Activated naive CD8-positive, alpha-beta T cell treated with anti-CD3 and anti-CD28 coated beads, Interleukin-2, amount 50 U/mL, for 24 hours (primary cell): ENCODE data around the gene FOXR1.
"Not testable (repeated sequence)": the region's sequence is repeated elsewhere in the genome, so short reads cannot be mapped to it uniquely, and the experiment has no call there.

Experiments
- ATAC-seq: fragments of 150-1000 bp; cut with Tn5 transposase; one replicate; pipeline ENCODE4 v1.10.0; 2021
- DNase-seq: peaks from one replicate; pipeline ENCODE4 v3.0.0; 2021
- H3K27ac Mint-ChIP-seq: one replicate; pipeline ENCODE4 v1.8.0; 2021; ENCODE audit warnings: mild to moderate bottlenecking, mixed read lengths
- H3K27me3 Mint-ChIP-seq: one replicate; pipeline ENCODE4 v1.8.0; 2021; ENCODE audit warnings: mixed read lengths
- H3K36me3 Mint-ChIP-seq: one replicate; pipeline ENCODE4 v1.8.0; 2021; ENCODE audit warnings: low read depth, mixed read lengths
- H3K4me1 Mint-ChIP-seq: one replicate; pipeline ENCODE4 v1.8.0; 2021; ENCODE audit warnings: mixed read lengths
- H3K4me3 Mint-ChIP-seq: one replicate; pipeline ENCODE4 v1.8.0; 2021; ENCODE audit warnings: mild to moderate bottlenecking, moderate library complexity, mixed read lengths
- H3K9me3 Mint-ChIP-seq: one replicate; pipeline ENCODE4 v1.8.0; 2021; ENCODE audit warnings: mixed read lengths

Gene FOXR1

DNA sequence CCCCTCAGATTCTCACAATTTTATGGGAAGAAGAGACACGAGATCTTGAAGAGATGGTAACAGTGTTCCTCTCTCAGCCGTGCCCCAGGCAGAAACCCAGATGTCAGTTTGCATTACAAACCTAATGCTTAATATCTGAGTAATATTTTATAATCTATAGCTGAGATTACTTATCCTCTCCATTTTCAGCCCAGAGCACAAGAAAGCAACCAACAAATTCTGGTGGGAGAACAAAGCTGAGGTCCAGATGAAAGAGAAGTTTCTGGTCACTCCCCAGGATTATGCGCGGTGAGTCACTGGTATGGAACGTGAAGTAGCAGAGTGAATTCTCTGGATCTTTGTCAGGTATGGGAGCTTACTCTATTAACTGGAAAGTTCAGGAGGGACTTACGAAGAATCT lies 27.3 kb downstream of the FOXR1 start:
- Mint-ChIP-seq H3K4me3 (peak overlapping the region; percentile 100), H3K27ac (peak overlapping the region; percentile 99), H3K36me3 (peaks cover 53% of the 10 kb centered on the region), H3K4me1 (peaks cover 36% of the 10 kb centered on the region), H3K9me3 (no peaks in the 10 kb centered on the region), H3K27me3 (no peaks in the 10 kb centered on the region)
- DNase-seq = no peak
- no peak for ATAC-seq

DNA sequence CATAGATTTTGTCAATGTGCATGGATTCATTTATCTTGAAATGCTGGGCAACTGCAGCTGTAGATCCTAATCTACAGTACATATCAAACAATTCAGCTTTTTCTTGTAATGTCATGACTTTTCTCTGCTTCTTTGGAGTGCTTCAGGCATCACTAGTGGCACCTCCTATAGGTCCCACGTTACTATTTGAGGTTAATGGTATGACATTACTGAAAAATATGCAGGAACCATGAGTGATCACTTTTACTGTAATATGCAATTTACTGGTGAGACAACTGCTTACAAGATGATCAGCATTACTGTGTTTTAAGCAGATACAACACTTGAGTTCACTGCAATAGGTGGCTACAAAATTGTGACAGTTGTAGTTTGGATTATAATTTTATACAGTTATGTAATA lies 29.3 kb downstream of the FOXR1 start:
- no peak overlapping the region for H3K4me3 Mint-ChIP-seq
- no peak for ATAC-seq
- H3K27me3 Mint-ChIP-seq = no peaks in the 10 kb centered on the region
- no peaks in the 10 kb centered on the region for H3K9me3 Mint-ChIP-seq
- H3K4me1 Mint-ChIP-seq = peaks cover 37% of the 10 kb centered on the region
- H3K36me3 Mint-ChIP-seq = peaks cover 57% of the 10 kb centered on the region
- no peak overlapping the region for H3K27ac Mint-ChIP-seq
- no peak for DNase-seq

DNA sequence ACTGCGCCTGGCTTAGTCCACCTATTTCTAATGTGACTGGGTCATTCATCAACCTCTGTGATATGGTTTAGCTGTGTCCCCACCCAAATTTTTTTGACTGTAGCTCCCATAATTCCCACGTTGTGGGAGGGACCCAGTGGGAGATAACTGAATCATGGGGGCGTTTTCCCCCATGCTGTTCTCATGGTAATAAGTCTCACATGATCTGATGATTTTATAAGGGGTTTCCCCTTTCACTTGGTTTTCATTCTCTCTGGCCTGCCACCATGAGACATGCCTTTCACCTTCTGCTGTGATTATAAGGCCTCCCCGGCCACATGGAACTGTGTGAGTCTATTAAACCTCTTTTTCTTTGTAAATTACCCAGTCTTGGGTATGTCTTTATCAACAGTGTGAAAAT lies 35.1 kb downstream of the FOXR1 start:
- Mint-ChIP-seq H3K27me3 (no peaks in the 10 kb centered on the region), H3K9me3 (no peaks in the 10 kb centered on the region), H3K4me1 (peaks cover 14% of the 10 kb centered on the region), H3K4me3 (no peak overlapping the region), H3K27ac (peak overlapping the region; percentile 44), H3K36me3 (peaks cover 46% of the 10 kb centered on the region)
- ATAC-seq = peak; percentile 47
- DNase-seq = no peak

DNA sequence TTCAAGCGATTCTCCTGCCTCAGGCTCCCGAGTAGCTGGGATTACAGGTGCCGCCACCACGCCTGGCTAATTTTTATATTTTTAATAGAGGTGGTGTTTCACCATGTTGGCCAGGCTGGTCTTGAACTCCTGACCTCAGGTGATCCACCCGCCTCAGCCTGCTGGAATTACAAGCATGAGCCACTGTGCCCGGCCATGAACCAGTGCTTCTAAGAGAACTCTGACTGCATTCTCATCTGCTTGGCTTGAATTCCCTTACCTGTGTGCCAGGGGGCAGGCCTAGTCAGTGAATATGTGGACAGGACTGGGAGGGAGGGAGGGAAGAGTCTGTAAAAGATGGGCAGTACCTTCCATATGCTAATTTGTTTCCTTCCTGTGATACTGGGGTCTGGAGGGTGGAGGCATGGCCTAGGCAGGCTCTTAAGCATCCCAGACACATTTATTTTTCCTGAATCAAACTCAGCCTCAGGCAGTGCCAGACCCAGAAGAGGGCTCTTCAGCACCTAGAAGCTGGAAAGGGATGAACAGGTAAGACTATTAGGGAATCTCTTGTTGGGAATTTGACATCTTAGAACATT lies 40.0 kb downstream of the FOXR1 start:
- H3K36me3 Mint-ChIP-seq = peaks cover 62% of the 10 kb centered on the region
- peaks cover 40% of the 10 kb centered on the region for H3K4me1 Mint-ChIP-seq
- peak overlapping the region; percentile 24 for H3K27ac Mint-ChIP-seq
- ATAC-seq (no peak), DNase-seq (no peak)
- no peaks in the 10 kb centered on the region for H3K9me3 Mint-ChIP-seq
- no peaks in the 10 kb centered on the region for H3K27me3 Mint-ChIP-seq
- H3K4me3 Mint-ChIP-seq = no peak overlapping the region

DNA sequence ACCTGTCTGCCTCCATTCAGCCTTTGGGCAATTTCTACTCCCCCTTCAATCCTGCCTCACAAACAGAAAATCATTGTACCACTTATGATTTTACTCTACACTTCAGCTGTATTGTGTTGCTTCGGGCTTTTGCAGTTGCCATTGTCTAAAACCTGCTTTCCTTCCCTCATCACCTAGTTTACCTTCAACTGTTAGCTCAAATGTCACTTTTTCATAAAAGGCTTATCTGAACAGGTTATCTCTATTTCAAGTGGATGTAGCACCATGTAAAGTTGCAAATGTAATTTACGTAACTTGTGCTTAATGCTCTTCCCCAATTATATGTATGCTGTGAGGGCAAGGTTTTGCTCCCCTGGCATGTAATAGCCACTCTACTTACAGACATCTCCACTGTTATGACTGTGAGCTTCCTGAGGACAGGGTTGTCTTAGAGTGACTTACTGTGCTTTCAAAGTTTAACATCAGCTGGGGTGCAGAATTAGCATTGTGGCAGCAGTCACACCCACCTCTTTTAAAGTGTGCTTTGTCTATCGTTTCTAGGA lies 41.1 kb downstream of the FOXR1 start:
- ATAC-seq (no peak), DNase-seq (no peak)
- Mint-ChIP-seq H3K27me3 (no peaks in the 10 kb centered on the region), H3K4me3 (no peak overlapping the region), H3K36me3 (peaks cover 65% of the 10 kb centered on the region), H3K4me1 (peaks cover 43% of the 10 kb centered on the region), H3K27ac (peak overlapping the region; percentile 24), H3K9me3 (no peaks in the 10 kb centered on the region)

DNA sequence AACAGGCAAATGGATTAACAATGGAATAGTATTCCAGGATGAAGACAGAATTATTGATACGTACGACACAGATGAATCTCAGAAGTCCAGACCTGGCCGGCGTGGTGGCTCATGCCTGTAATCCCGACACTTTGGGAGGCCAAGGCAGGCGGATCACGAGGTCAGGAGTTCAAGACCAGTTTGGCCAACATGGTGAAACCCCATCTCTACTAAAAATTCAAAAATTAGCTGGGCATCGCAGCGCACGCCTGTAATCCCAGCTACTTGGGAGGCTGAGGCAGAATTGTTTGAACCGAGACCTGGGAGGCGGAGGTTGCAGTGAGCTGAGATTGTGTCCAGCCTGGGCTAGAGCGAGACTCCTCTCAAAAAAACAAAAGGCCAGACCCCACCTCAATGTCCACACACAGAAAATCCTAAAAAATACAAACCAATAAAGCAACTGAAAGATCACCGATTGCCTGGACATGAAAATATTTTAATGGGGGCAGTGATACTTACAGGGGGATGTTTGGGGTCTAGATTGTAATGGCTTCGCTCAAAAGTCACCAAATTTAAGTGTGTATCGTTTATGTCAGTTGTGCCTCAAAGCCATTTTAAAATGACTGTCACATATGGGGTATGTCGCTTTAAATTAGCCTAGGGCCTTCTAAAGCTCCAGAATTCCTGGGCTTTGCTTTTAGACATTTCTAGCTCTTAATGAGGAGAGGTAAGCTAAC lies 42.8 kb downstream of the FOXR1 start:
- ATAC-seq = no peak
- peaks cover 64% of the 10 kb centered on the region for H3K36me3 Mint-ChIP-seq

DNA sequence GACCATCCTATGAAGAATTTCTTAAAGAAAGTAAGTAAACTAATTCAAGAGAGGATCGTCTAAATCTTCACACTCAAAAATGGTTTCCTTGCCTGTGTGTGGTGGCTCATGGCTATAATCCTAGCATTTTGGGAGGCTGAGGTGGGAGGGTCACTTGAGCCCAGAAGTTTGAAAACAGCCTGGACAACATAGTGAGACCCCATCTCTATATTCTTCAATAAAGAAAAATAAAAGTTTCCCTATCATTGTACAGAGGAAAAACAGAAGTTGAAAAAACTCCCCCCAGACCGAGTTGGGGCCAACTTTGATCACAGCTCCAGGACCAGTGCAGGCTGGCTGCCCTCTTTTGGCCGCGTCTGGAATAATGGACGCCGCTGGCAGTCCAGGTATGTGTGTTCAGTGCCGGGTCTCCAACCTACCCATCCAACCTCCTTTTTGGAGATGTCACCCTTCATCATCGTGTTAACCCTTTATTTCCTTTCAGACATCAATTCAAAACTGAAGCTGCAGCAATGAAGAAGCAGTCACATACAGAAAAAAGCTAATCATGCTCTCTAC lies 43.6 kb downstream of the FOXR1 start:
- H3K9me3 Mint-ChIP-seq = no peaks in the 10 kb centered on the region
- peaks cover 52% of the 10 kb centered on the region for H3K4me1 Mint-ChIP-seq
- H3K27me3 Mint-ChIP-seq = no peaks in the 10 kb centered on the region
- H3K36me3 Mint-ChIP-seq = peaks cover 70% of the 10 kb centered on the region
- no peak for DNase-seq
- H3K27ac Mint-ChIP-seq = peak overlapping the region; percentile 99
- ATAC-seq = no peak
- H3K4me3 Mint-ChIP-seq = peak overlapping the region; percentile 99

More for the DNA sequence above, 42.8 kb downstream of the FOXR1 start:
- no peaks in the 10 kb centered on the region for H3K27me3 Mint-ChIP-seq
- peak overlapping the region; percentile 99 for H3K27ac Mint-ChIP-seq
- peak overlapping the region; percentile 99 for H3K4me3 Mint-ChIP-seq
- H3K9me3 Mint-ChIP-seq = no peaks in the 10 kb centered on the region
- peaks cover 46% of the 10 kb centered on the region for H3K4me1 Mint-ChIP-seq
- DNase-seq = no peak

DNA sequence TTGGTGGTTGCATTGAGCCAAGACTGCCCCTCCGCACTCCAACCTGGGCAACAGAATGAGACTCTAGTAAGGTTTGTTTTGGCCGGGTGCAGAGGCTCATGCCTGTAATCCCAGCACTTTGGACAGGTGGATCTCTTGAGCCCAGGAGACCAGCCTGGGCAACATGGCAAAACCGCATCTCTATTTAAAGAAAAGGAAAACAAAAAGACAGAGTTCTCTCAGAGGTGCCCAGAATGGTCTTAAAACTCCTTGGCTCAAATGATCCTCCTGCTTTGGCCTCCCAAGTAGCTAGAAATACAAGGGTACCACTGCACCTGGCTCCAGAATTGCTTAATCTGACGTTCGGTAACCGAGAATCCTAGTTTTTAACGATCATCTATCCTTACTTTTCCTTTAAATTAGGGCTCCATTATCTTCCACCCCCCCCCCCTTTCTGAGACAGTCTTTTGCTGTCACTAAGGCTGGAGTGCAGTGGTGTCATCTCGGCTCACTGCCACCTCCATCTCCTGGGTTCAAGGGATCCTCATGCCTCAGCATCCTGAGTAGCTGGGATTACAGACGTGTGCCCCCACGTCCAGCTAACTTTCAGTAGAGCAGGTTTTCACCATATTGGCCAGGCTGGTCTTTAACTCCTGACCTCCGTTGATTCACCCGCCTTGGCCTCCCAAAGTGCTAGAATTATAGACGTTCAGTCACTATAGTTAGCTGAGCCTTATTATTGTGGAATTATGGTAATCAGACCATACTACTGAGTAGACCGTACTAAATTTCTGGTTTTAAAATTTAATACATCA lies 44.9 kb downstream of the FOXR1 start:
- H3K27me3 Mint-ChIP-seq = no peaks in the 10 kb centered on the region
- H3K4me3 Mint-ChIP-seq = peak overlapping the region; percentile 99
- ATAC-seq (no peak), DNase-seq (no peak)
- peaks cover 59% of the 10 kb centered on the region for H3K4me1 Mint-ChIP-seq
- H3K36me3 Mint-ChIP-seq = peaks cover 70% of the 10 kb centered on the region
- no peaks in the 10 kb centered on the region for H3K9me3 Mint-ChIP-seq
- H3K27ac Mint-ChIP-seq = peak overlapping the region; percentile 99

DNA sequence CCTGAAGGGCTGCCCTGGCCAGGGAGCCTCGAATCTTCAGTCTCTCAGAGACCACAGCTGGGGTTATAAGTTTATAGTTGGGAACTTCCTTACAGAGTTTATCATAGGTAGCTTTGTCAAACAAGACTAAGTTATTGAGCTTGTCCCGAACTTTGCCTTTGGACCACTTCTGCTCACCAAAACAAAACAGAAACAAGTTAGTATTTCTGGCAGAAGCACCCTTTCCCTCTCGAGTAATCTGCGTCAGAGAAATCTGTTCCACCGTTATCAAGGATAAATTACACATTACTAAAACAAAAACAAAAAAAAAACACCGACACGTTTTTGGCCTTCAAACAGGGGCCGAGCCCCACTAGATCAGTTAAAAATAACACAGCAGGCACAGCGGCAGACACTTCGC lies 45.8 kb downstream of the FOXR1 start:
- not testable (repeated sequence) for H3K9me3 Mint-ChIP-seq, ATAC-seq, DNase-seq, H3K27me3 Mint-ChIP-seq
- peaks cover 68% of the 10 kb centered on the region for H3K4me1 Mint-ChIP-seq
- H3K36me3 Mint-ChIP-seq = peaks cover 77% of the 10 kb centered on the region
- H3K27ac Mint-ChIP-seq = peak overlapping the region; percentile 99
- H3K4me3 Mint-ChIP-seq = peak overlapping the region; percentile 99

DNA sequence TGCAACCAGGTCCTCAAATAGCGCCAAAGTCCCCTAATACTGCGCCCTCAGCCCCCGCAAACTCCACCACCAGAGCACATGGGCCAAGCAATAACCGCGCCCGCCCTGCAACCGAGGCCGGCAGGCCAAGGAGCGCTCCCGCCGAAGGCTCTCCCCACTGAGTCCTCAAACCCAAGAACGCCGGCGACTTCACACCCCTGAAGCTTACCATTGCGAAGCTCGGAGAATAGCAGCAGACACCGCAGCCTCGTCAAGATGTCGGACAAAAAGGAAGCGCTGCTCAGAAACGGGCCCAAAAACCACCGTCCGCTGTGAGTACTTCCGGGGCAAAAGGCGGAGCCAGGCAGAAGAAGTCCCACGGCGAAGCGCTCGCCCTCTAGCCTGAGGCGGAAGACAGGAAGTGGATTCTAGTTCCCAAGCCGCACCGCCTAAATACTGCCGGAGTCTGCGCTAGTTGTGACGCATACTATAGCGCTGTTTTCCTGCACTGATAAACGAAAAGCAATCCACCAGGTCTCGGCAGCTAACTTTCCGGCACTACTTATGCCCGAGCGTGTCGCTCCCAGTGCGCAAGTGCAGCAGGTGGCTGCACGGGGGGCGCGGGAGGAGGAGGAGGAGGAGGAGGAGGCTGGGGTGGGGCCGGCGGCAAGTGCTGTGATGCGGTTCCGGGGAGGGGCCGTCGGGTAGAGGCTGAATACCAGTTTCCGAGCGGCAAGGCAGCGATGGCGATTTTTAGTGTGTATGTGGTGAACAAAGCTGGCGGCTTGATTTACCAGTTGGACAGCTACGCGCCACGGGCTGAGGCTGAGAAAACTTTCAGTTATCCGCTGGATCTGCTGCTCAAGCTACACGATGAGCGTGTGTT lies 46.7 kb downstream of the FOXR1 start, which contains the start of the genes RPS25 and TRAPPC4:
TSS of gene RPS25 (minus strand) at position 270 of the 865 bp plus-strand sequence. CDS start at position 211, 59 bp downstream.
TSS of gene TRAPPC4 (plus strand) at position 693 of the 865 bp plus-strand sequence. CDS start at position 723, 30 bp downstream.
- H3K27me3 Mint-ChIP-seq = no peaks in the 10 kb centered on the region
- H3K4me3 Mint-ChIP-seq = peak within 1 kb of the TSS; percentile 99
- no peaks in the 10 kb centered on the region for H3K9me3 Mint-ChIP-seq
- ATAC-seq (peak; percentile 91), DNase-seq (peak; percentile 94)
- H3K27ac Mint-ChIP-seq = peak within 1 kb of the TSS; percentile 99
- H3K4me1 Mint-ChIP-seq = peaks cover 70% of the 10 kb centered on the region
- H3K36me3 Mint-ChIP-seq = peaks cover 75% of the 10 kb centered on the region

DNA sequence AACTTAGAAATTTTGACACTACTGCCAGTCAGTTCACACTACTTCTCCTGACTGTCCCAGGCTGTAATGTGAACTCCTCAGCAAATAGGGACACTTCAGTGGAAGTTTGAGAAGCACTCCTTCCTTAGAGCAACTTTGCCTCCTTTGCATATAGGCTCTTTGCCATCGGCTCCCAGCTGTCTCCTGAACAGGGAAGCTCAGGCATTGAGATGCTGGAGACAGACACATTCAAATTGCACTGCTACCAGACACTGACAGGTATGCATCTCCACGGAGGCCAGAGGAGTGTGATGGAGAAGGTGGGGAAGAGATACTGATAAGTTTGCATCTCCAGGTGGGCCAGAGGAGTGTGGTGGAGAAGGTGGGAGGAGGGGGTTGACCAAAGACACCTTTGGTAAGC lies 48.4 kb downstream of the FOXR1 start:
- Mint-ChIP-seq H3K36me3 (peaks cover 71% of the 10 kb centered on the region), H3K9me3 (no peaks in the 10 kb centered on the region), H3K27me3 (no peaks in the 10 kb centered on the region), H3K4me3 (peak overlapping the region; percentile 99), H3K4me1 (peaks cover 72% of the 10 kb centered on the region), H3K27ac (peak overlapping the region; percentile 99)
- ATAC-seq = no peak
- no peak for DNase-seq

DNA sequence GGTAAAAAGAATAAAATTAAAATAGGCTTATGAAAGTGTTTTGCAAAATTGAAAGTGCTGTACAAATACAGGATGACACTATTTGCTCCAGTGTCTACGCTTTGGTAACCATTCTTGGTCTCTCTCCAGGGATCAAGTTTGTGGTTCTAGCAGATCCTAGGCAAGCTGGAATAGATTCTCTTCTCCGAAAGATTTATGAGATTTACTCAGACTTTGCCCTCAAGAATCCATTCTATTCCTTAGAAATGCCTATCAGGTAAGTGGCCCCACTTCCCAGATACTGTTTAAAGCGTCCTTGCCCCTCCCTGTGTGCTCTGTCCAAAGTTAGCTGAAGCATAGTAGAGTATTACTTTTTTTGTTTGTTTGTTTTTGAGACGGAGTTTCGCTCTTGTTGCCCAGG lies 50.1 kb downstream of the FOXR1 start:
- H3K36me3 Mint-ChIP-seq = peaks cover 59% of the 10 kb centered on the region
- DNase-seq (no peak), ATAC-seq (no peak)
- no peaks in the 10 kb centered on the region for H3K27me3 Mint-ChIP-seq
- peak overlapping the region; percentile 54 for H3K27ac Mint-ChIP-seq
- H3K9me3 Mint-ChIP-seq = no peaks in the 10 kb centered on the region
- H3K4me1 Mint-ChIP-seq = peaks cover 57% of the 10 kb centered on the region
- peak overlapping the region; percentile 99 for H3K4me3 Mint-ChIP-seq

DNA sequence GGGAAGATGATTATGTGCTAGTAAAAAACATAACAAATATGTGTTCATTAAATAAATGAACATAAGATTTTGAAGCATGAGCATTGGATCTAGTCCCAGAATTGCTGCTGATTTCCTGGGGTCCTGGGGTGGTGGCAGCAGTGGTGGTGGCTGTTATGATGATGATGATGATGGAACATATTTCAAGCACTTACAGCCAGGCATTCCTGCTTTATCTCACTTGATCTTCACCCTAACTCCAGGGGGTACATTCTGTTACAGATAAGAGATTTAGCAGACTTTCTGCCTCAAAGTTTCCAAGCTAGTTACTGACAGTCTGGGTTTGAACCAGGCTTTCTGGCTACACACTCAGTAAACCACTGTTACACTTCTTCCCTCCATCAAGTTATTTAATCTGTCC lies 52.2 kb downstream of the FOXR1 start:
- Mint-ChIP-seq H3K4me3 (no peak overlapping the region), H3K9me3 (no peaks in the 10 kb centered on the region), H3K4me1 (peaks cover 48% of the 10 kb centered on the region), H3K27me3 (no peaks in the 10 kb centered on the region), H3K27ac (peak overlapping the region; percentile 77), H3K36me3 (peaks cover 43% of the 10 kb centered on the region)
- ATAC-seq = no peak
- DNase-seq = no peak
